Epithelial cell of esophagus (primary cell): ENCODE results near the gene GNAZ.
A peak's percentile ranks its signal among the peaks of the same experiment; 100 is the strongest.

ENCODE experiments used
- DNase-seq: peaks from one replicate; pipeline ENCODE4 v3.0.0; 2010; ENCODE audit warnings: low read depth
- H3K4me3 ChIP-seq: 2 replicates; pipeline ENCODE4 v1.5.1; 2011; ENCODE audit warnings: mild to moderate bottlenecking, low read length, control low read depth
- TF ChIP-seq, protein P1 (sequence below): IDR thresholded peaks from 2 replicates; pipeline ENCODE4 v1.5.1; 2011; ENCODE audit warnings: low read depth, mild to moderate bottlenecking, low read length, control low read depth, inconsistent platforms; ENCODE audit not compliant: insufficient read depth; ENCODE audit errors: missing control alignments

The GNAZ gene

GRCh38 chr22:23071230-23072076 is 1.1 kb downstream of the GNAZ start:
- no peak overlapping the region for H3K4me3 ChIP-seq
- no peak for DNase-seq

GRCh38 chr22:23072077-23072910 is 2.0 kb downstream of the GNAZ start:
- no peak for DNase-seq
- TF ChIP-seq, protein P1, sequence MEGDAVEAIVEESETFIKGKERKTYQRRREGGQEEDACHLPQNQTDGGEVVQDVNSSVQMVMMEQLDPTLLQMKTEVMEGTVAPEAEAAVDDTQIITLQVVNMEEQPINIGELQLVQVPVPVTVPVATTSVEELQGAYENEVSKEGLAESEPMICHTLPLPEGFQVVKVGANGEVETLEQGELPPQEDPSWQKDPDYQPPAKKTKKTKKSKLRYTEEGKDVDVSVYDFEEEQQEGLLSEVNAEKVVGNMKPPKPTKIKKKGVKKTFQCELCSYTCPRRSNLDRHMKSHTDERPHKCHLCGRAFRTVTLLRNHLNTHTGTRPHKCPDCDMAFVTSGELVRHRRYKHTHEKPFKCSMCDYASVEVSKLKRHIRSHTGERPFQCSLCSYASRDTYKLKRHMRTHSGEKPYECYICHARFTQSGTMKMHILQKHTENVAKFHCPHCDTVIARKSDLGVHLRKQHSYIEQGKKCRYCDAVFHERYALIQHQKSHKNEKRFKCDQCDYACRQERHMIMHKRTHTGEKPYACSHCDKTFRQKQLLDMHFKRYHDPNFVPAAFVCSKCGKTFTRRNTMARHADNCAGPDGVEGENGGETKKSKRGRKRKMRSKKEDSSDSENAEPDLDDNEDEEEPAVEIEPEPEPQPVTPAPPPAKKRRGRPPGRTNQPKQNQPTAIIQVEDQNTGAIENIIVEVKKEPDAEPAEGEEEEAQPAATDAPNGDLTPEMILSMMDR = no peak

More at GRCh38 chr22:23071230-23072076, 1.1 kb downstream of the GNAZ start:
- TF ChIP-seq, protein P1 = no peak

DNA sequence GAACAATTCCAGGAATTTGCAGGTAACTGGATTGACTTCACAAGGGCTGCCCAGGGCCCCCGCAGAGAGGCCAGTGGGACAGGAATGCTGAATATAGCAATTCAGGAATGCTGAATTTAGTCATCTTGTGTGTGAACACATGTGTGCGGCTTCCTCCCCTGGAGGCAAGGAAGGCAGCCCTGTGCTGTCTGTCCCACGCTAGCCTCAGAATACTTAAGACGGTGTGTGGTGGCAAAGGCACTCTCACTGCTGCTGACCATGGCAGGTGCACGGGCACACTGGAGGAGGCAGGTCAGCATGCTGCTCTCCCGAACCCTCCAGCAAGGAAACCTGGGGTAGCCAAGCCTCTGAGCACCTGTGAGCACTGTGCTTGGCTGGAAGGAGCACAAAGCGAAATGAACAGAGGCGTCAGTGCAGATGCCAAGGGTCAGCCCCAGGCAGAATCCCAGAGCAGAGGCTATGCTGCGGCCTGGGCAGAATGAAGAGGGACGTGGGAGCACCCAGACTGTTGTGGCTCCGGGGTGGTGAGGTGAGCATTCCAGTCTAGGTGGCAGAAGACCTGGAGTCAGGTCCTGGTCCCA is 2.7 kb downstream of the GNAZ start:
- DNase-seq = peak; percentile 32
- TF ChIP-seq, protein P1 = no peak
- H3K4me3 ChIP-seq = no peak overlapping the region

More at GRCh38 chr22:23072077-23072910, 2.0 kb downstream of the GNAZ start:
- H3K4me3 ChIP-seq = no peak overlapping the region

DNA sequence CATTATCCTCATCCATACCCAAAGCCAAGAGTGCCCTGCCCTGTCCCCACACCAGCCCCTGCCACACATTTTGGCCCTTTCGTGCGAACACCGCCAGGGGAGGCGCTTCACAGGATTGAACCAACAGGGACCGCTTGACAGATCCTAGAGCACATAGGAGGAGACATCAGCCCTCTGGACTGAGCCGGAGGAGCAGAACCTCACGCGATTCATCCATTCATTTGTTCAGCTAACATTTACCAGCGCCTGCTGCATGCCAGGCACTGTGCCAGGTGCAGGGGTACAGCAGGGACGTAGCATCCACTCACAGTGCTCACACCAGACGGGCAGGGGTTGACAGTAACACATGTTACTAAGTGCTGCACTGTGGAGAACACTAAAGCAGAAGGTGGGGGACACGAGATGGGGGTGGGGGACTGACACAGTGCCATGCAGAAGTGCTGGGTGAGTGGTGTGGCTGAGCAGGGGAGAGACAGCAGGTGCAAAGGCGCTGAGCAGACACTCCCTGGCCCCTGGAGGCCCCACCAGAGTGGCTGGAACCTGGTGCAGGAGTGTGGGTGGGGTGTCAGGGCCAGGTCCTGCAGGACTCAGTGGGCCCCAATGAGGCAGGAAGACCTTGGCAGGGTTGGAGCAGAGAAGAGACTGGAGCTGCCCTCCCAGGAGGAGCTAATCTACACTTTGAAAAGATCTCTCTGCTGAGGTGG is 3.4 kb downstream of the GNAZ start:
- DNase-seq = no peak
- TF ChIP-seq, protein P1 = no peak
- no peak overlapping the region for H3K4me3 ChIP-seq

DNA sequence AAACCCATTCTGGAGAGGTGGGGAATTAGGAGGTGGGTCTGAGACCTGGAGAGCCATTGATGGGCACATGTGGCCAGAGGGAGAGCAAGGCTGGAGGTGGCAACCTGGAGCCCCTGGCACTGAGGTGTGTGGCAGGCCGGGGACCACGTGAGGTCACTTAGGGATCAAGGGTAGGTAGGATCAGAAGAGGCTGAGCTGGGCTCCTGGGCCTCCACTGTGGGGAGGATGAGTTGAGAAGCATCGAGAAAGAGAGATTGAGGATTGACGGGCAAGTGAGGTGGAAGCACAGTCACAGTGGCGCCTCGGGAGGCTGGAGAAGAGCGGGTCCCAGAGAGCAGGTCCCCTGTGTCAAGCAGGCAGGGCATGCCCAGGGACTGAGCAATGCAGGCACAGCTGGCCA is 4.1 kb downstream of the GNAZ start:
- H3K4me3 ChIP-seq = no peak overlapping the region
- DNase-seq = no peak
- TF ChIP-seq, protein P1 = no peak

DNA sequence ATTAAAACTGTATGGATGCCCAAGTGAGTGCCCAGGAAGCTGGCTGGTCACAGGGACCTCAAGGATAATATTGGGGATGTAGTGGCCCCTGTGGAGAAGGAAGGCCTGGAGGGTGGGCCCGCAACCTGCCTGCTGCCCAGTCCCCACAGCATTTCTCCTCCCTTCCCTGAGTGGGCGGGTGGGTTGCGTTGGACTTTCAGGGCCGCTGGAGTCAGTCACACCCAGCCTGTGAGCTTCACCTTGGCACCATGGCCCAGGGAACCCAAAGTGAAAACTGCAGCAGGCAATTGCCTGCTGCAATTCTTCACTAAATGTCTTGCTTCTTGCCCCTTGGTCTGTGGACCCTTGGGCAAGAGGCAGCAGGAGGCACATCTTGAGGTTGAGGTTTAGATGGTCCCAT is 4.7 kb downstream of the GNAZ start:
- DNase-seq = no peak
- H3K4me3 ChIP-seq = no peak overlapping the region
- TF ChIP-seq, protein P1 = no peak
